ENCODE results near the gene CARD19.

GRCh38 chr9:93089024-93089423 lies 7.0 kb upstream of the CARD19 start:
- TF ChIP-seq ZEB2 (tag by site-specific recombination; IDR thresholded peaks at IDR 0.05) (no peak), ZFP37 (tag by site-specific recombination; IDR thresholded peaks at IDR 0.05) (no peak), ZNF274 (IDR thresholded peaks at IDR 0.05; ENCODE audit: low read length) (no peak), ZNF274 (tag by site-specific recombination; IDR thresholded peaks at IDR 0.05; ENCODE audit: borderline replicate concordance) (no peak), ZXDB (tag by site-specific recombination; IDR thresholded peaks at IDR 0.05) (no peak)
- TF ChIP-seq, protein P1, sequence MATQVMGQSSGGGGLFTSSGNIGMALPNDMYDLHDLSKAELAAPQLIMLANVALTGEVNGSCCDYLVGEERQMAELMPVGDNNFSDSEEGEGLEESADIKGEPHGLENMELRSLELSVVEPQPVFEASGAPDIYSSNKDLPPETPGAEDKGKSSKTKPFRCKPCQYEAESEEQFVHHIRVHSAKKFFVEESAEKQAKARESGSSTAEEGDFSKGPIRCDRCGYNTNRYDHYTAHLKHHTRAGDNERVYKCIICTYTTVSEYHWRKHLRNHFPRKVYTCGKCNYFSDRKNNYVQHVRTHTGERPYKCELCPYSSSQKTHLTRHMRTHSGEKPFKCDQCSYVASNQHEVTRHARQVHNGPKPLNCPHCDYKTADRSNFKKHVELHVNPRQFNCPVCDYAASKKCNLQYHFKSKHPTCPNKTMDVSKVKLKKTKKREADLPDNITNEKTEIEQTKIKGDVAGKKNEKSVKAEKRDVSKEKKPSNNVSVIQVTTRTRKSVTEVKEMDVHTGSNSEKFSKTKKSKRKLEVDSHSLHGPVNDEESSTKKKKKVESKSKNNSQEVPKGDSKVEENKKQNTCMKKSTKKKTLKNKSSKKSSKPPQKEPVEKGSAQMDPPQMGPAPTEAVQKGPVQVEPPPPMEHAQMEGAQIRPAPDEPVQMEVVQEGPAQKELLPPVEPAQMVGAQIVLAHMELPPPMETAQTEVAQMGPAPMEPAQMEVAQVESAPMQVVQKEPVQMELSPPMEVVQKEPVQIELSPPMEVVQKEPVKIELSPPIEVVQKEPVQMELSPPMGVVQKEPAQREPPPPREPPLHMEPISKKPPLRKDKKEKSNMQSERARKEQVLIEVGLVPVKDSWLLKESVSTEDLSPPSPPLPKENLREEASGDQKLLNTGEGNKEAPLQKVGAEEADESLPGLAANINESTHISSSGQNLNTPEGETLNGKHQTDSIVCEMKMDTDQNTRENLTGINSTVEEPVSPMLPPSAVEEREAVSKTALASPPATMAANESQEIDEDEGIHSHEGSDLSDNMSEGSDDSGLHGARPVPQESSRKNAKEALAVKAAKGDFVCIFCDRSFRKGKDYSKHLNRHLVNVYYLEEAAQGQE (tag by site-specific recombination; IDR thresholded peaks at IDR 0.05) = no peak
- TF ChIP-seq, protein P2, sequence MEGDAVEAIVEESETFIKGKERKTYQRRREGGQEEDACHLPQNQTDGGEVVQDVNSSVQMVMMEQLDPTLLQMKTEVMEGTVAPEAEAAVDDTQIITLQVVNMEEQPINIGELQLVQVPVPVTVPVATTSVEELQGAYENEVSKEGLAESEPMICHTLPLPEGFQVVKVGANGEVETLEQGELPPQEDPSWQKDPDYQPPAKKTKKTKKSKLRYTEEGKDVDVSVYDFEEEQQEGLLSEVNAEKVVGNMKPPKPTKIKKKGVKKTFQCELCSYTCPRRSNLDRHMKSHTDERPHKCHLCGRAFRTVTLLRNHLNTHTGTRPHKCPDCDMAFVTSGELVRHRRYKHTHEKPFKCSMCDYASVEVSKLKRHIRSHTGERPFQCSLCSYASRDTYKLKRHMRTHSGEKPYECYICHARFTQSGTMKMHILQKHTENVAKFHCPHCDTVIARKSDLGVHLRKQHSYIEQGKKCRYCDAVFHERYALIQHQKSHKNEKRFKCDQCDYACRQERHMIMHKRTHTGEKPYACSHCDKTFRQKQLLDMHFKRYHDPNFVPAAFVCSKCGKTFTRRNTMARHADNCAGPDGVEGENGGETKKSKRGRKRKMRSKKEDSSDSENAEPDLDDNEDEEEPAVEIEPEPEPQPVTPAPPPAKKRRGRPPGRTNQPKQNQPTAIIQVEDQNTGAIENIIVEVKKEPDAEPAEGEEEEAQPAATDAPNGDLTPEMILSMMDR (tag by site-specific recombination; IDR thresholded peaks at IDR 0.05) = no peak

Measured in HEK293 (cell line).